Upper lobe of right lung (tissue), 1 donor: ENCODE results near the gene NLN. TPM values are rescaled to one million over a fixed set of nuclear protein-coding genes. Genes with fewer than 3 reads are reported as not detected.

ENCODE experiments used
- ATAC-seq: fragments of 200-7000 bp; cut with Tn5 transposase; one replicate; pipeline ENCODE4 v1.9.1; 2020; ENCODE audit warnings: mild to moderate bottlenecking, moderate library complexity
- DNase-seq: peaks from one replicate; pipeline ENCODE4 v3.0.0-alpha.2; 2020
- H3K27ac ChIP-seq: fragments of 200-600 bp; one replicate; pipeline ENCODE4 v1.8.0; 2022
- H3K27me3 ChIP-seq: fragments of 200-600 bp; one replicate; pipeline ENCODE4 v1.8.0; 2022; ENCODE audit warnings: mild to moderate bottlenecking
- H3K36me3 ChIP-seq: fragments of 200-600 bp; one replicate; pipeline ENCODE4 v1.8.0; 2022
- H3K4me1 ChIP-seq: fragments of 200-600 bp; one replicate; pipeline ENCODE4 v1.8.0; 2022
- H3K4me3 ChIP-seq: fragments of 200-600 bp; one replicate; pipeline ENCODE4 v1.8.0; 2022; ENCODE audit warnings: mild to moderate bottlenecking
- H3K9me3 ChIP-seq: fragments of 200-600 bp; one replicate; pipeline ENCODE4 v1.8.0; 2022
- CTCF ChIP-seq: fragments of 200-600 bp; IDR thresholded peaks from one replicate; pipeline ENCODE4 v1.8.0; 2022; ENCODE audit warnings: antibody characterized with exemption
- intact Hi-C: fragments of 100-400 bp; cut with DNase I; formaldehyde crosslinking; loops from one replicate; pipeline ENCODE4 v1.11.0; 2022
- total RNA-seq: library from RNA; stranded (reverse); fragmentation: NEBNext Ultra II Directional; extraction: Animal tissue kit (Norgen Biotek cat#: 25700); gene quantifications from one replicate; pipeline ENCODE4 v1.2.1, GENCODE V29; 2021
- donor health status: DM: no; HTN: yes; CAD: no; lungs with severe emphysema.

Gene NLN
- total RNA-seq, 1 donor from 2014 or later: 15.8 TPM

DNA sequence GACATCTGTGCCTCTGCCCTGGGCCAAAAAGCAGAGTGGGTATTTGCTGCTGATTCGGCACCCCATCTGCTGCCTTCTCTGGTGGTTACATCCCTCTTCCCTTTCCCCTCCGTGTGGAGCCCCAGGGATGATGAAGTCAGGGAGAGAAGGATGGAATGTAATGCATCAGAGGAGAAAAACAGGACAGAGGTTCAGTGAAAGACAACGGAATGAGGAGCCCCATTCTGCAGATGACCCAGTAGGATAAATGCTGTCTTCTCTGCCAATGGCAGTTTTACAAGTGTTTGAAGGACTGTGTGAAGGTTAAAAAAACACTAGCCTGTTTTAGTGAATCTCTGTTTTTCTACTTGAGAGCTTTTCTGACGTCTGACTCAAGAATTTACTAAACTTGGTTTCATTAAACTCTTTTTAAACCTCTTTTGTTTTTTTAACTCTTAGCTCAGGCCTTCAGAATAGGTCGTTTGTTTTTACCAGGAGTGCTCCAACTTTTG, 86.3 kb downstream of the NLN start:
- TF ChIP-seq CTCF: no peak
- Histone ChIP-seq H3K4me1 (no peaks in the 10 kb centered on the region), H3K4me3 (no peak overlapping the region), H3K36me3 (no peaks in the 10 kb centered on the region), H3K27ac (no peak overlapping the region), H3K27me3 (no peaks in the 10 kb centered on the region), H3K9me3 (no peaks in the 10 kb centered on the region)
- intact Hi-C loops: no loop called here
- ATAC-seq (no peak), DNase-seq (no peak)

DNA sequence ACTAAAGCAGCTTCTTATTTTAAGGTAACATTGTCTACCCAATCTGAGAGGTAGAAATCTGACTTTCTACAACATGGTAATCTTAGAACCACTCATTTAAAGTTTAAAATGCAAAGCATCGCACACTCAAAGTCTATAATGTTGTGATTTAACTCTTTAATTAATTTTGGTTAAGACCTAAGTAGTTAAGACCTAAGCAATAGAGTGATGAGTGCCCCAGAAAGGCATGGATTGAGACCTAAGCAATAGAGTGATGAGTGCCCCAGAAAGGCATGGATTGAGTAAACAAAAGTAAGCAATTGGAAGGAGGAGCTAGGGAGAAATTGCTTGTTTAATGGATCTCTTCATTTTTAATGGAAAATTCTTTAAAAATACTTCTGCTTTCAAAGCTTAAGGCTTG, 86.8 kb downstream of the NLN start:
- Histone ChIP-seq H3K27me3 (no peaks in the 10 kb centered on the region), H3K36me3 (no peaks in the 10 kb centered on the region), H3K4me1 (no peaks in the 10 kb centered on the region), H3K4me3 (no peak overlapping the region), H3K9me3 (no peaks in the 10 kb centered on the region), H3K27ac (no peak overlapping the region)
- no peak for TF ChIP-seq CTCF
- no peak for ATAC-seq
- intact Hi-C loops: no loop called here
- no peak for DNase-seq

DNA sequence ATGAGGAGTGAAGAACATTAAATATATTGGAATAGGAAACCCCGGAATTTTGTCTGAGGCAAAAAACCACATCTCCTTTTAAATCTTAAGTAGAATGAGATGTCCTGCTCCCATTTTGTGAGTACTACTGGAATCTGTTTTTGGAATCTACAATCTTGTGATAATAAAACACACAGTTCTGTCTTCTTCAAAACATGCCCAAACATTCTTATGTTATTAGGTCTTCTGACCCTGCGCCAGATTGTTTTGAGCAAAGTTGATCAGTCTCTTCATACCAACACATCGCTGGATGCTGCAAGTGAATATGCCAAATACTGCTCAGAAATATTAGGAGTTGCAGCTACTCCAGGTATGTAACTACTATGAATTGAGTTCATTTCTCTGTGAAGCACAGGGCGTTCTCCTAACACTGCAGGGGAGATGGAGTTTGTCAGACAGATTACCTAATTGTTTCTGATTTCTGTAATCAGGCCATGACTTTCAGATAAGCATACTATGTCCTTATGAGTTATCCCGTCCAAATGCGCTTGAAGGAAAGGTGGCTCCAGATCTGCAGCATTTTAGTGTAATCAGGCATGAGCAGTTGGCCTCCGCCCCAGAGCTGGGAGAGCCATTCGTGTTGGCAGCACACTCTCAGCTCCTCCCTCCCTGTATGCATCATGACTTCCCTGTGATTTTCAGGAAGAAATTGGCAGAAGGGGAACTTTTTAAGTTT, 88.0 kb downstream of the NLN start:
- no peak for TF ChIP-seq CTCF
- Histone ChIP-seq H3K9me3 (no peaks in the 10 kb centered on the region), H3K4me1 (no peaks in the 10 kb centered on the region), H3K27ac (no peak overlapping the region), H3K27me3 (no peaks in the 10 kb centered on the region), H3K36me3 (no peaks in the 10 kb centered on the region), H3K4me3 (no peak overlapping the region)
- peak; percentile 41 for ATAC-seq
- DNase-seq: no peak
- intact Hi-C loops: no loop called here

- Histone ChIP-seq H3K4me1 (no peaks in the 10 kb centered on the region), H3K27ac (no peak overlapping the region), H3K9me3 (no peaks in the 10 kb centered on the region), H3K36me3 (no peaks in the 10 kb centered on the region), H3K27me3 (no peaks in the 10 kb centered on the region), H3K4me3 (no peak overlapping the region)
- intact Hi-C loops: no loop called here
- ATAC-seq (no peak), DNase-seq (no peak)
- TF ChIP-seq CTCF: no peak
Measured at GRCh38 chr5:65811004-65811403, 89.0 kb downstream of the NLN start.

- DNase-seq (no peak), ATAC-seq (no peak)
- Histone ChIP-seq H3K36me3 (no peaks in the 10 kb centered on the region), H3K27me3 (no peaks in the 10 kb centered on the region), H3K4me3 (no peak overlapping the region), H3K4me1 (no peaks in the 10 kb centered on the region), H3K27ac (no peak overlapping the region), H3K9me3 (no peaks in the 10 kb centered on the region)
- TF ChIP-seq CTCF: no peak
- intact Hi-C loops: no loop called here
Measured at GRCh38 chr5:65811885-65812284, 89.9 kb downstream of the NLN start.
